G401.6 (cell line): ENCODE data around the gene USP9X.
"Not testable (repeated sequence)": the region's sequence is repeated elsewhere in the genome, so short reads cannot be mapped to it uniquely, and the experiment has no call there.

Source experiments
- FAIRE-seq: peaks from 2 replicates; lab custom pipeline; 2012; peaks lifted over from hg19 to GRCh38; lab: Jason Lieb, UNC

The USP9X gene

DNA sequence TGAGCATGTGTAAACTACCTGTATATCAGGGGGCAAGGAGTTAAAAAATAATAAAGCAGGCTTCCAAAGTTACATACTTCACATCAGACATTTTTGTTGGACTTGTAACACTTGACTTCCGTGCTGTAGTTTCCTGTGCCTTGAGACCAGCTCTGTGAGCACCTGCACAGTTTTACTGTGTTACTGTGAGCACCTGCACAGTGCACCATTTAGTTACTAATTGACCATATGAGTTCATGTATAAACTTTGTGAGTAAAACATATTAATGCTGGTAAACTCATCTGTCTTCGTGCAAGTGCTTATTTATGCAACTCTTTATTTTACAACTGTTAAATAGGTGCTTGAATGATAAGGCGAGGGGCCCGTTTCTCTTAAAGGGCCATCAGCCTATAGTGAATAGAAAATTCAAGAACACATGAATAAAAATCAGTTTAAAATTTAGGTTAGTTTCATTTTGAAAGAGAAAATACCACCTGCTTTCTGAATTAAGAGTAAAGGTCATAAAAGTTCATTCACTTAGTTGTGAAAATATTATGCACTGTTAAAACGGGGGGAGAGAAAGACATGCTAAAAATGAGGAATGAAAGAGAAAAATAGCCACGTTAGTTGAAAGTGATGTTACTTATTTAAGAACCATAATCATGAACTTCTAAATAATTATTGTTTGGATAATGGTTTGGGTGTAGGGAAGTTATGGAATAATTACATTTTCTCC, 42.4 kb downstream of the USP9X start:
- FAIRE-seq = no peak

DNA sequence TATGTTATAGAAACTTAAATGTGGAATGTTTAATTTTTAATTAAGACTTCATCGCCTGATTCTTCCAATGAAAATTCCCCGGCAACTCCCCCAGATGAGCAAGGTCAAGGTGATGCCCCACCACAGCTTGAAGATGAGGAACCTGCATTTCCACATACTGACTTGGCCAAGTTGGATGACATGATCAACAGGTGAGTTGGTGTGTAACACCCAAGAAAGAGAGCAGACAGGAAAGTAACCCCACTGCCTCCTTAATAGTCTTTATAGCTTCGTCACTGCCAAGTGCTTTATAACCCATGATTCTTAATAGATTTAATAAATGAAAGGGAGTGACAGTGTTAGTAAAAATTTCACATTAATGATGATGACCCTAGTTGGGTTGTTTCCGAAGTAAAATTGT, 43.7 kb downstream of the USP9X start:
- no peak for FAIRE-seq

DNA sequence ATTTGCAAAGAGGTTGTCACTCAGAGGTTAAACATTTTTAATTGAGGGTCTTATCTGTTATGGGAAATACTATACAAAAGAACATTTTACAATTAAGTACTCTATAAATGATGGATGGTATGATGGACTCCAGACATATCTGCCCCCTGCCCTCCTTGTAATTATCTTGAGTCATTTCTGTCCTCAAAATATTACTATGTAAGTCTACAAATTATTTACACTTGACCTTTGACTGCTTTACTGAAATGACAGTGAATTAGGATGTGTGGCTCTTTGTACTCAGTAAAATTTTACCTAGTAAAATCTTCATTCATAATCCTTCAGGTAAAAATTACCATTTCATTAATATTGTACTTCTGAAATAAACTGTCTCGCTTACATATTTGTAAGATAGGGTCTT, 46.5 kb downstream of the USP9X start:
- no peak for FAIRE-seq

DNA sequence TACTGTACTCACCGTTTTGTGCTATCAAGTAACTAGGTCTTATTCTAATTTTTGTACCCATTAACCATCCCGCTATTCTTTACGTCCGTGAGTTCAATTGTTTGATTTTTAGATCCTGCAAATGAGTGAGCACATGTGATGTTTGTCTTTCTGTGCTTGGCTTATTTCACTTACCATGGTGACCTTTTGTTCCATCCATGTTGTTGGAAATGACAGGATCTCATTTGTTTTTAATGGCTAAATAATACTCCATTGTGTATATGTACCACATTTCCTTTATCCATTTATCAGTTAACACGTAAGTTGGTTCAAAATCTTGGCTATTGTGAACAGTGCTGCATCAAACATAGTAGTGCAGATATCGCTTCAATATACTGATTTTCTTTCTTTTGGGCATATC, 48.3 kb downstream of the USP9X start:
- no peak for FAIRE-seq

DNA sequence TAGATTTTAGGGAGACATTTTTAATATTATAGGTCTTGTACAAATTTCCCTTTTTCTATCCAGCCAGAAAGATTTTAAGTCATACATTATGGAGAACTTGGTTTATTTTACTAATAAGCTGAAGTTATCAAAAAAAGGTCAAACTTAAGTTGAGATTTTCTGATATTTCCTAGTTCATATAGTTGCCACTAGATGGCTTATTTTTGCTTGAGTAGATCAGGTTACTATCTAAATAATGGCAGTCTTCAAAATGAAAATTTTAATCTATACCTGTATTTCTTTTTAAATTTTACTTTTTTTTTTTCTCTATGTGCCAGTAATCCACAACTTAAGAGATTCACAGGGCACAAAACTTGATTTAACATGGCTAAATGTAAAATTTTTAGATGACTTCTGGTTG, 52.3 kb downstream of the USP9X start:
- peak; percentile 90 for FAIRE-seq

DNA sequence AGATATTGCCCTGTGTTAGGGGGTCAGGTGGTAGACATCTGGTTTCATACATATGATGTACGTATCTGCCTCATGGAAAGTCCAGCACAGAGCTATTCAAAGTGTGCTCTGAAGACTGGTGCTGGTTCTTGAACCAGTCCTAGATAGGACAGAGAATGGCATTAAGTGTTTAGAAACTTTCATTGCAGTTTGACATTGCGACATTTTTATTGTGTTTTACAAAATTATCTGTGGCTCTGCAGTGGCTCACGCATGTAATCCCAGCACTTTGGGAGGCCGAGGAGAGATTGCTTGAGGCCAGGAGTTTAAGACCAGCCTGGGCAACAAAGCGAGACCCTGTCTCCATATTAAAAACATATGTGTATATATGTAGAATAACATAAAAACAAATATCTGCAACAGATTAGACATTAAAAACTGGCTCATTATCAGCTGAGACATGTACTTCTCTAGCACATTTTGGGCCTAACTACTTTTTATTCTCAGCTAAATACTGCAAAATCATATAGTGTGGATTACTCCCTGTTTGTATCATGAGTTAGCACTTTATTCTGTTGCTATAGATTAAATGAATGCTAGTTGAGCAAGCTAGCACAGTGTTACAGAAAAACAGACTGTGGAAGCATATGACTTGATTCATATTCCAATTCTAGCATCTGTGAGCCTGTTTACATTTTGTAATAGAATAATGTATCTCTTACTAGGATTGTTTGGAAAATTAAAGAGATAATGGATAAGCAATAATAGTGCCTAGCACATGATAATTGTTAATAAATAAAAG, 57.1 kb downstream of the USP9X start:
- FAIRE-seq = no peak

DNA sequence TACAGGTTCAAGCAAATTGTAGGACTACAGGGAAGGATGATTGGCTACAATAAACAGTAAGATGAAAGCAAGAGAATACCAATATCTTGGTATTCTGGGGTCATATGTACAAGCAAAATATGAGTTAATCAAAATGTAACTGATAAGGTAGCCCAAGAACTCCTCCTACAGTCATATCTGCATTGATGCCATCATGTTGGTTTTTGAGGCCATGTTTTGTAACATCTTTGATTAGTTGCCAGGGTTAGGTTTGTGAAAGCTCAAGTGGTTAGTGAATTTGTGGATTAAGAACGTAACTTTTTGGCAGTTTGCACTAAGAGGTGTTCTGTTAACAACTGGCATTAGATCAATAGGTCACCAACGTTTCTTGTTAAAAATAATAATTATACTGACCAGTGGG, 59.6 kb downstream of the USP9X start:
- no peak for FAIRE-seq

DNA sequence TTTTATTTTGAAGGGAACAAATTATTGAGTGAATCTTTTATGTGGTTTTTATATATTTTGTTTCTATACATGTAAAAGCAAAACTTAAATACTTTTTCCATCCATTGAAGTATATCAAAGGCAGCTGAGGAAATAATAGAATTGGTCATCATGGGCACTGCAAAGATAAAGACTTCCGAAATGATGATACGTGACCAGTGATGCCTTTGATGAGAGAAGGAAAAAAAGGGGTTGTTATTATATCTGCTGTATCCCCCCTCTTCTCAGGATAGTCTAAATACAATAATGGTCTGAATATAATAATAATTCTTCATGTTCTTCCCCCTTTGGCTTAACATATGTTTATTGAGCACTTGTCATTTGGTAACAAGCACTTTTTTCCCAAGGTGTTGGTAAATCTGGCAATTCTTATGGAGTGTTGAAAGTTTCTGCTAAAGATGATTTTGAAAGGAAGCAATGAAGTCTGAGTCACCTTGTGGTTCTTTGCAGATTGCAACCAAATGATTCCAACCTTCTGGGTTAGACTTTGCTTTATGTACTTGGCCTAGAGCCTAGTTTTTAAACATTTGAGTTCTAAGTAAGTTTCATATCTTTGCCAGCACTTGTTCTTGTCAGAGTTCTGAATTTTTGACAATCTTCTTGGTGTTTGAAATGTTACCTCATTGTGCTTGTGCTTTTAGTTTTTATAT, 60.8 kb downstream of the USP9X start:
- FAIRE-seq = no peak

DNA sequence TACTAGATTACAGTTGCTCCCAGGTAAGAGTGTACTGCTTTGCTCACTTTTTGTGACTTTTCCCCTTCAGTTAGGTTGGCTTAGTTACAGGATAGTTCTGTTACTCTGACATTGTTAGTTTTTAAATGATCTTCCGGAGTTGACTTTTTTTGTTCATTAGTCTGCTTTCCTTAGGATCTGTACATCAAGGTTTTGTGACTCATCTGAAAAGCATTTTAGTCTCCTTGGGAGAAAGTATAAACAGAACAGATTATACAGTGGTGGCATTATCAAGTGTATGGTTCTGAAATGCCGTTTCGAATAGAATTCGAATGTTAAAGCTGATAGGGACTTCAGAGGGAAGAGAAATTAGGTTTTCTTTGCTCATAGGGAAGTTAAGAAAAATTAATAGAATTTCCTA, 63.3 kb downstream of the USP9X start:
- no peak for FAIRE-seq

DNA sequence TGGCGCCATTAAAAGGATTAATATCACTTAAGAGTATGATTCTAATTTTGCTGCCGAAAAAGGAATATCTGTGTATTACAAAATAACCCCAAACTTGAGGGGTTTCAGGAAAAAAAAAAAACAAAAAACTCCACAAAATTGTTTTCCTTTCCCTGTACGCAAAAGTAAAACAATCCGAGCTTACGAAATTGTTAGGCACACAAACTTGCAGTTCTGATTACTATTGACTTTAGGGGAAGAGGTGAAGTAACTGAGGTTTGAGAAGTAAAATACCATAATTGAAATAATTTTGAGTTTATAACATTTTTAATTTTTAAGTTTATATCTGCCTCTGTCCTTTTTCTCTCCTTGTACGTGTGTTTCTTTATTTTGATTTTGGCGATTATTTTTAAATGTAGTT, 64.8 kb downstream of the USP9X start:
- FAIRE-seq = no peak

DNA sequence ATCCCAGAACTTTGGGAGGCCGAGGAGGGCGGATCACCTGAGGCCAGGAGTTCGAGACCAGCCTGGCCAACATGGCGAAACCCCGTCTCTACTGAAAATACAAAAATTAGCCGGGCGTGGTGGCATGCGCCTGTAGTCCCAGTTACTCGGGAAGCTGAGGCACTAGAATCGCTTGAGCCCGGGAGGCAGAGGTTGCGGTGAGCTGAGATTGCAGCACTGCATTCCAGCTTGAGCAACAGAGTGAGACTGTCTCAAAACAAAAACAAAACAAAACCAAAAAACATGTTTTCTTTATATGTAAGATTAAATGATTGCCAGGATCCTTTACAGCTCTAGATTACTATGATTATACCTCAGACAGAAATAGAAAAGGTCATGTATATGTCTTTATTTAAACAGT, 66.5 kb downstream of the USP9X start:
- FAIRE-seq = not testable (repeated sequence)

DNA sequence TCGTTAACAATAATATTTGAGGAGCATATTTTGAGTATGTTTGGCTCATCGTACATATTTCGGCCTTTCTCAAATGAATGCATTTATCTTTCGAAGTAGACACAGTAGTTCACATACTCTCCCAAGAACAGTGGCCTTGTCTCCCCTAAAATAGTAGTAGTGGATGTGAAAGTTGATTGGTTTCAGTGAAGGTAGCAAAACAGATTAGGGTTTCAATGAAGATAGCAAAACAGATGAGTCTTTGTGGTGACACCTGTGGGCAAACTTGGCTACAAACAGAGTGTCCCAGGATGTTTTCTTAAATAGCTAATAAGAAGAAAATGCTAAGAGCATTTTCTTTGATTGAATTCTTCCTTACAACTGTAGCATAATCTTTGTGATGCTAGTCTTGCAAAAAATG, 67.0 kb downstream of the USP9X start:
- FAIRE-seq = no peak

DNA sequence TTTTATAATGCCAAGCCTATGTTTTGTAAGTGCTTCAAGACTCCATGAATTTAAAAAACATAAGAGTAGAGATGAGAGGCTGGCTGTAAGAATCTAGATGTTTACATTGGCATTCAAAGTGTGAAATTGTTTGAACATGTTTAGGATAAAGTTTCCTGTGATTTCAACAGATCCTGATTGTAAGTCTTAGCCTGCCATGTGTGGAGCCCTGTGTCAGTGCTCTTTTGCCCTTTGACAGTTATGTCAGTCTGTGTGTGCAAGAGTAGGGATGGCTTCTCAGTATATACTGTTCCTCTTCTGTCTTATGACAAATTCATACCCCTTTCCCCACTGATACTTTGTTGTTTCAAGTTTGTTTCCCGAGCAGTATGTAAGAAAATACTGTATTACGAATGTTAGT, 68.2 kb downstream of the USP9X start:
- no peak for FAIRE-seq

DNA sequence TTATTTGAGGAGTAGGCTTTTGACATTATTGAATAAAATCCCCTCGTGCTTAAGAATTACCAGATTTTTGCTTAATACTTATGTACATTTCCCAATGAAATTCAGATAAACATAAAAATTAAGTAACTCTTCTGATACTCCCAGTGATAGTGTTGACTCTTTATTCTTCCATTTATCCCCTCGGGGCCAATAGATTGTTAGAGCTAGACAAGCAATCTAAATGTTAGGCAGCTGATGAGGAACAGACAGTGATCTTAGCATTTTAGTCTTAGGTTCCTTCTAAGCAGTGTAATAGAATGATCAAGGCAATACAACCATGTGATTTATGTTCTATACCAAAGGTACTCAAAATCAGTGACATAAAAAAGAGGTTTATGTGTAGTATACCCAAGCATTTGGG, 68.7 kb downstream of the USP9X start:
- no peak for FAIRE-seq

DNA sequence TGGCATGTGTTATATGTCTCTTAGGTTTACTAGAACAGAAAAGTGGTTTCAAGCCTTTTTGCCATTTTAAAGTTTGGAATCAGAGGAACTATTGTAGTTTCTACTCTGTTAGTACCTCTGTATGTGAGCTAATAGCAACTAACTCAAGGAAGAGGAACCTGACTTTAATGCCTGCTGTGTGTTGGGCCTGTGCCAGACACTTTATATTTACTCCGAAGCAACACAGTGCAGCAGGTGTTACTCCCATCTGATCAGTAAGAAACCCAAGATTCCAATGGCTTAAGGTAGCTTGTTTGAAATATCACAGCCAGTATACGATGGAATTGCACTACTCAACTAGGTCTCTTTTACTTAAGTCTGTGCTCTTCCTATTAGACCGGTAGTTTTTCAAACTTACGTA, 79.2 kb downstream of the USP9X start:
- no peak for FAIRE-seq

DNA sequence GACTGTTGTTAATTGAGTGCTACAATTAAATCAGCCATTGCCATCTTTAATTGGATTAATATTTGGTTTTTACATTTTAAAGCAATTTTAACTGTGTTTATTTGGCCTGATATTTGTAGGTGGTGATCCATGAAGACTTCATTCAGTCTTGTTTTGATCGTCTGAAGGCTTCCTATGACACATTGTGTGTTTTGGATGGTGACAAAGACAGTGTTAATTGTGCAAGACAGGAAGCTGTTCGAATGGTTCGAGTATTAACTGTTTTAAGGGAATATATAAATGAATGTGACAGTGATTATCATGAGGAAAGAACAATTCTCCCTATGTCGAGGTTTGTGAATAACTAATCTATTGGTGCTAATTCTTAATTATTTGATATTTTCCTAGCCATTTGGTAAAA, 82.6 kb downstream of the USP9X start:
- FAIRE-seq = no peak

DNA sequence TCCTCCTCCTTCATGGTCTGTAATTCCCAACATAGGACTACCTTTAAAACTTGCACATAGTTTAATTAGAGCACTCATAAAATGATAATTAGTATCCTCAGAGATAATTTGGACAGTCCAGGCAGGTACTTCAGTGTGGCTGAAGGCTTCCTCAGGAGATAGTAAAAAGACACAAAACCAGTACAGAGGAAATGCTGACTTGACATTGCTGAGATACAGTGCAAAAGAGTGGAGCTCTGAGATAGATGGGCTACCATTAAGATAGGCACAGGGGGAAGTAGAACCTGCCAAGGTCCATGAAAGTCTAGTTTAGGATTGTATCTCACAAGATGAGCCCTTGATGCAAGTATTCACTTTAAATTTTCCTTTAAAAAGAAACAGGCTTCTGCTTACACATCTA, 91.0 kb downstream of the USP9X start:
- FAIRE-seq = no peak

DNA sequence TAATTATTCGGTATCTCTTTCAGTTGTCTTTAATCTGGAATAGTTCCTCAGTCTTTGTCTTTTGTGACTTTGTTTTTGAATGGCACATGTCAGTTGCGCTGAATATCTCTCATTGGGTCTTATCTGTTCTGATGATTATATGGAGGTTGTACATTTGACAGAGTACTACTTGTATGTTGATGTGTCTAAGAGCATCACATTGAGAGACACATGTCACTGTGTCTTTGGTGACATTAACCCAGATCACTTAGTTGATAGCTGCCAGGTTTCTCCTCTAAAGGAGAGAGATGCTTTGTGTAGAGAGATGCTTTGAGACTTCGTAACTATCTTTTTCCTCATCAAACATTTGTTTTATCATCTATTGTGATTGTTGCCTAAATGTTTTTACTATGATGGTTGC, 92.1 kb downstream of the USP9X start:
- no peak for FAIRE-seq

DNA sequence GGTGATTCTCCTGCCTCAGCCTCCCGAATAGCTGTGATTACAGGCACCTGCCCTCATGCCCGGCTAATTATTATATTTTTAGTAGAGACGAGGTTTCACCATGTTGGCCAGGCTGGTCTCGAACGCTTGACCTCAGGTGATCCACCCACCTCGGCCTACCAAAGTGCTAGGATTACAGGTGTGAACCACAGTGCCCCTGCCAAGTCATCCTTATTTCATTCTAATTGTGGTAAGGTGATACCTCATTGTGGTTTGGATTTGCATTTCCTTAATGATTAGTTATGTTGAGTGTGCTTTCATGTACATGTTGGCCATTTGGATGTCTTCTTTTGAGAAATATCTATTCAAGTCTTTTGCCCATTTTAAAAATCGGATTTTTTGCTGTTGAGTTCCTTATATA, 93.0 kb downstream of the USP9X start:
- no peak for FAIRE-seq

DNA sequence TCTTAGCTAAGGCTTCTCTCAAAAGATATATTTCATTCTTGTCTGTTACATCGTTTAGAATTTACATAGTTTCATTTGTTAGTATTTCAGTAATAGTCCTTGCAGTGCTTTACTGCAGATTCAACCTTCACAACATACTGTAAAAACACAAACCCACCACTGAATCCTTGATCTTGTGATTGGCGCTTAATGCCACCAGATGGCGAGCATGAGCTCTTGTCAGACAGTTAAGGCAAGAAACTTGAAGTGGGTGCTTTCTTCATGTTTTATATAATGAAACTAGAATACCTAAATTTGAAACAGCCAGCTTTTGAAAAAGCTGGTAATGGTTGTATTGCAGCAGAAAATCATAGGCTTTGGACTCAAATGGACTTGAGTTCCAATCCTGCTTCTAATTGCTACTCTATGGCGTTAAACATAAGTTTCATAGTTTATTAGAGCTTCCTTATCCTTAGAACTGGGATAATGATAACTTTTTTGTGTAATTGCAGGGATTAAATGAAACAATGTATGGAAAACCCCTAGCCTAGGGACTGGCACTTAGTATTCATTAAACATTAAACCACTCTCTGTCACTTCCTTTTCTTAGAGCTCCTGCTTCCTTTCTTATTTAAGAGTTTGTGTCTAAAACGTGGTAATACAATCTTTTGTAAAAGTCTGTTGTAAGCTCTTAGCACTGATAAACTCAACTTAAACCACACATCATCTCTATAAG, 95.1 kb downstream of the USP9X start:
- peak; percentile 96 for FAIRE-seq

DNA sequence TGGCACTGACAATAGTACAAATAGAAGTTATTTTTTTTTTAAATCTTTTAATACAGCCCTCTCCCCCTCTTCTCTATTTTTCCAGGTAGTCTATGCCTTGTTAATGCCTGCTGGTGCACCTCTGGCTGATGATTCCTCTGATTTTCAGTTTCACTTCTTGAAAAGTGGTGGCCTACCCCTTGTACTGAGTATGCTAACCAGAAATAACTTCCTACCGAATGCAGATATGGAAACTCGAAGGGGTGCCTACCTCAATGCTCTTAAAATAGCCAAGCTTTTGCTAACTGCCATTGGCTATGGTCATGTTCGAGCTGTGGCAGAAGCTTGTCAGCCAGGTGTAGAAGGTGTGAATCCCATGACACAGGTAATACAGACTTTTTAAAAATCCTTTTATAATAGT, 99.1 kb downstream of the USP9X start:
- FAIRE-seq = no peak

DNA sequence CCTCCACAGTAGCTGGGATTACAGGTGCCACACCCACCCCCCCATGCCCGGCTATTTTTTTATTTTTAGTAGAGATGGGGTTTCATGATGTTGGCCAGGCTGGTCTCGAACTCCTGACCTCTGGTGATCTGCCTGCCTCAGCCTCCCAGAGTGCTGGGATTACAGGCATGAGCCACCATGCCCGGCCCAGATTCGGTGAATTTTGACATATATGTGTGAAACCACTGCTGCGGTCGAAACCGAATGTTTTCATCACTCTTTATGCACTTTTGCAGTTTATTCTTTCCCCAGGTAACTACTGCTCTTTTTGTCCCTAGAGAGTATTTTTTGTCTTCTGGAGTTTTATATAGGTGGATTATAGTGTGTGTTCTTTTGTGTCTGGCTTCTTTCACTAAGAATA, 101.7 kb downstream of the USP9X start:
- FAIRE-seq = not testable (repeated sequence)

DNA sequence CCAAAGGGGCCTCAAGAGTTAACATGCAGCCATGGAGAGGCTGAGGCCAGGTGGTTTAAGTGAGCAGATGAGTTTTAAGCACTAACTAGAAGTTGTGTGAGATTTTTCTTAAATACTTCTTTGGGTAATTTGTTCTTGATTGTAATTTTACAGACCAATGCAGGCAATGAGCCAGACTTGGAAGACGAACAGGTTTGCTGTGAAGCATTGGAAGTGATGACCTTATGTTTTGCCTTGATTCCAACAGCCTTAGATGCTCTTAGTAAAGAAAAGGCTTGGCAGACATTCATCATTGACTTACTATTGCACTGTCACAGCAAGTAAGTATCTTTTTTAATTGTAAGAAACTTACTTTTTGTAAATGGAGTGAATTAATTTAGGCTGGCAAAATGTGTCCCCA, 103.9 kb downstream of the USP9X start:
- FAIRE-seq = no peak
